Measurements from ENCODE around the gene EARS2. TPM values are rescaled to one million over a fixed set of nuclear protein-coding genes. Genes with fewer than 3 reads are reported as not detected.

The EARS2 gene
- total and polyA plus RNA-seq, 10 of the 15 experiments (the other 5 are each of a cell fraction or from before 2014, with no cell fraction given), result 12.9 to 65.9 (median 33.5) TPM

- WGBS (ENCODE audit: insufficient coverage, insufficient replicate concordance, low lambda C conversion rate, missing lambda C conversion rate), result 74% methylated on average over 5 of the region's 5 CpGs
- H3K36me3 ChIP-seq (ENCODE audit: control insufficient read depth in 2 of 2, insufficient read depth in 2 of 2, low read length in 1 of 2), result peaks cover 3 to 15% of the 10 kb centered on the region in 2 experiments
These were observed 21.1 kb upstream of the EARS2 start for GRCh38 chr16:23578101-23578830.

GRCh38 chr16:23577493-23577892 lies 20.3 kb upstream of the EARS2 start:
- Histone ChIP-seq H3K27ac (ENCODE audit: control insufficient read depth, insufficient read depth) (no peak overlapping the region), H4K20me1 (ENCODE audit: control insufficient read depth, insufficient read depth) (no peaks in the 10 kb centered on the region), H3K36me3 (ENCODE audit: control insufficient read depth in 2 of 2, insufficient read depth in 2 of 2, low read length in 1 of 2) (peaks cover 3 to 18% of the 10 kb centered on the region in 2 experiments), H3K79me2 (ENCODE audit: control insufficient read depth, insufficient read depth, low read length) (no peaks in the 10 kb centered on the region), H2AFZ (ENCODE audit: control insufficient read depth, low read depth, low read length) (no peak overlapping the region), H3K9me3 (replicated peaks; ENCODE audit: control insufficient read depth, insufficient read depth, low read length) (no peaks in the 10 kb centered on the region), H3K4me1 (ENCODE audit: control insufficient read depth, insufficient read depth, low read length) (no peaks in the 10 kb centered on the region), H3K9ac (ENCODE audit: control insufficient read depth, insufficient read depth, low read length) (no peak overlapping the region), H3K27me3 (replicated peaks in 1 of 2; ENCODE audit: control insufficient read depth in 2 of 2, insufficient read depth in 2 of 2, low read length in 1 of 2) (no peaks in the 10 kb centered on the region), H3K4me2 (ENCODE audit: control insufficient read depth, insufficient read depth) (no peak overlapping the region), H3K4me3 (no peak overlapping the region)
- no TSS peak for BruUV-seq (replicated peaks)
- no peak for DNase-seq (ENCODE audit: low read depth, low spot score)
- RAD21 ChIA-PET (ENCODE audit: unreplicated experiment), result no interaction called here
- ATAC-seq, result no peak
- POLR2A ChIA-PET, result no interaction called here
- in situ Hi-C loops (cut with MboI) (no loop called here), intact Hi-C loops (cut with micrococcal nuclease; ENCODE audit: unreplicated experiment) (no loop called here)
- SMC1A ChIA-PET (ENCODE audit: uncharacterized antibody, unreplicated experiment), result no interaction called here
- CTCF ChIA-PET, result no interaction called here
- WGBS (ENCODE audit: insufficient coverage, insufficient replicate concordance, low lambda C conversion rate, missing lambda C conversion rate), result 100% methylated on average over 2 of the region's 2 CpGs
- FAIRE-seq, result no peak
- no peak for TF ChIP-seq HSF1 (IDR thresholded peaks at IDR 0.05; ENCODE audit: low read depth, low read length)
- TF ChIP-seq SMC3 (IDR thresholded peaks at IDR 0.05; ENCODE audit: borderline replicate concordance, low read length), result no peak
- TF ChIP-seq E4F1 (IDR thresholded peaks at IDR 0.05; ENCODE audit: borderline replicate concordance, partially characterized antibody), result no peak
- TF ChIP-seq IKZF2 (IDR thresholded peaks at IDR 0.05), result no peak
- TF ChIP-seq FOS (IDR thresholded peaks at IDR 0.05; ENCODE audit: borderline replicate concordance, extremely low read depth, insufficient read length), result no peak
- no peak for TF ChIP-seq ESRRA (IDR thresholded peaks at IDR 0.05; ENCODE audit: low read length)
- TF ChIP-seq PAX8 (IDR thresholded peaks at IDR 0.05), result no peak

More at GRCh38 chr16:23578101-23578830, 21.1 kb upstream of the EARS2 start:
- FAIRE-seq (no peak), ATAC-seq (no peak), DNase-seq (ENCODE audit: low read depth, low spot score) (no peak)
- ChIA-PET POLR2A (no interaction called here), CTCF (no interaction called here), RAD21 (ENCODE audit: unreplicated experiment) (no interaction called here), SMC1A (ENCODE audit: uncharacterized antibody, unreplicated experiment) (no interaction called here)
- no TSS peak for BruUV-seq (replicated peaks)
- Histone ChIP-seq H3K79me2 (ENCODE audit: control insufficient read depth, insufficient read depth, low read length) (no peaks in the 10 kb centered on the region), H3K4me1 (ENCODE audit: control insufficient read depth, insufficient read depth, low read length) (no peaks in the 10 kb centered on the region), H2AFZ (ENCODE audit: control insufficient read depth, low read depth, low read length) (no peak overlapping the region), H3K27ac (ENCODE audit: control insufficient read depth, insufficient read depth) (no peak overlapping the region), H3K9ac (ENCODE audit: control insufficient read depth, insufficient read depth, low read length) (no peak overlapping the region), H3K4me2 (ENCODE audit: control insufficient read depth, insufficient read depth) (no peak overlapping the region), H3K4me3 (no peak overlapping the region), H3K27me3 (replicated peaks in 1 of 2; ENCODE audit: control insufficient read depth in 2 of 2, insufficient read depth in 2 of 2, low read length in 1 of 2) (no peaks in the 10 kb centered on the region), H4K20me1 (ENCODE audit: control insufficient read depth, insufficient read depth) (no peaks in the 10 kb centered on the region), H3K9me3 (replicated peaks; ENCODE audit: control insufficient read depth, insufficient read depth, low read length) (no peaks in the 10 kb centered on the region)
- TF ChIP-seq TARDBP (IDR thresholded peaks at IDR 0.05; ENCODE audit: borderline replicate concordance), result no peak
- no peak for TF ChIP-seq BACH1 (IDR thresholded peaks at IDR 0.05; ENCODE audit: borderline replicate concordance)
- TF ChIP-seq TBL1XR1 (IDR thresholded peaks at IDR 0.05; ENCODE audit: low read depth, low read length), result no peak
- TF ChIP-seq SMARCA5 (IDR thresholded peaks at IDR 0.05), result no peak
- no peak for TF ChIP-seq NFXL1 (IDR thresholded peaks at IDR 0.05; ENCODE audit: borderline replicate concordance)
- TF ChIP-seq HCFC1 (IDR thresholded peaks at IDR 0.05; ENCODE audit: low read length), result no peak
- no peak for TF ChIP-seq PKNOX1 (IDR thresholded peaks at IDR 0.05)
- no peak for TF ChIP-seq STAT1 (conservative IDR thresholded peaks at IDR 0.05)
- in situ Hi-C loops (cut with MboI) (no loop called here), intact Hi-C loops (cut with micrococcal nuclease; ENCODE audit: unreplicated experiment) (no loop called here)

All from GM12878 (cell line).